Hindlimb muscle (tissue), 1 donor: ENCODE measurements around the gene SULT2B1. TPM values are rescaled to one million over a fixed set of nuclear protein-coding genes. Genes with fewer than 3 reads are reported as not detected.
"Not testable (repeated sequence)": the region's sequence is repeated elsewhere in the genome, so short reads cannot be mapped to it uniquely, and the experiment has no call there.

ENCODE experiments used
- DNase-seq: peaks from one replicate; pipeline ENCODE4 v3.0.0-alpha.2; 2013
- polyA plus RNA-seq: library from polyadenylated mRNA; unstranded; fragments of 120-200 nt; gene quantifications from one replicate; pipeline ENCODE4 v1.2.1, GENCODE V29; 2013; ENCODE audit not compliant: insufficient read length

SULT2B1 gene
- polyA plus RNA-seq, 1 donor = 0.32 TPM

DNA sequence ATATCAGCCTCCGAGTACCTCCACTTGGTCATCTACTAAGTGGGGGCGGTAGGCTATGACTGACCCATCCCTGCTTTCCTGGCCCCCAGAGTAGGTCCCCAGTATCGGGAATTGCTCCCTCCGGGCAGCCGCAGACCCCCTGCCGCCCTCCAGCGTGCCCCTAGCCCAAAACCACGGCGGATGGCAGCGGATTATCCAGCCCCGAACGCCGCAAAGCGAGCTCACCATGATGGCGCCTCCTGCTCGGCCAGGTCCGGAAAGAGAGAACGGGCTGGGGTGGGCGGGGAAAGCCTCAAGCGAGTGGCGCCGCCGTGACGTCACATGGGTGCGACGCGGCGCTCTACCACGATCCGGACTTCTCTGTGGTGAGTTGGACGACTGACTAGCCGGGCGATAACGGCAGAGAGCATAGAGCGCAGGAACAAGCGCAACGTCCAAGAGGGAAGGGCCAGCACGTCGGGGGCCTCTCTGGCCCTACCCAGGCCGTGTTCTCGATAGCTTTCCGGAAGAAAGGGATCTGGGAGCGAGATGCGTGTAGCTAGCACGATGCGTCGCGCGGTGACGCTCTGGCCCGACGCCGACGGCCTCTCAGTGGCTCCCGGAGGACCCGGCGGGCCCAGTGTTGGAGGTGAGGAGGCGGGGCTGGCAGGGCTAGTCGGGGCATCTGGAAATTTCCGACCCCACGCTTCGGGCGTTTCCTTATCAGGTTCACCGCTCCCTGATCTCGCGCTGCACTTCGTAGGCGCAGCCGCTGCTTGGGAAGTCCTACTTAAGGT, 67.1 kb downstream of the SULT2B1 start, which contains the start of the genes RPL18 and SPHK2:
TSS of gene RPL18 (minus strand) at position 263 of the 776 bp plus-strand sequence. CDS start at position 228, 35 bp downstream.
TSS of gene SPHK2 (plus strand) at position 591 of the 776 bp plus-strand sequence. CDS start 1,009 bp downstream, outside the sequence.
- peak; percentile 99 for DNase-seq

DNA sequence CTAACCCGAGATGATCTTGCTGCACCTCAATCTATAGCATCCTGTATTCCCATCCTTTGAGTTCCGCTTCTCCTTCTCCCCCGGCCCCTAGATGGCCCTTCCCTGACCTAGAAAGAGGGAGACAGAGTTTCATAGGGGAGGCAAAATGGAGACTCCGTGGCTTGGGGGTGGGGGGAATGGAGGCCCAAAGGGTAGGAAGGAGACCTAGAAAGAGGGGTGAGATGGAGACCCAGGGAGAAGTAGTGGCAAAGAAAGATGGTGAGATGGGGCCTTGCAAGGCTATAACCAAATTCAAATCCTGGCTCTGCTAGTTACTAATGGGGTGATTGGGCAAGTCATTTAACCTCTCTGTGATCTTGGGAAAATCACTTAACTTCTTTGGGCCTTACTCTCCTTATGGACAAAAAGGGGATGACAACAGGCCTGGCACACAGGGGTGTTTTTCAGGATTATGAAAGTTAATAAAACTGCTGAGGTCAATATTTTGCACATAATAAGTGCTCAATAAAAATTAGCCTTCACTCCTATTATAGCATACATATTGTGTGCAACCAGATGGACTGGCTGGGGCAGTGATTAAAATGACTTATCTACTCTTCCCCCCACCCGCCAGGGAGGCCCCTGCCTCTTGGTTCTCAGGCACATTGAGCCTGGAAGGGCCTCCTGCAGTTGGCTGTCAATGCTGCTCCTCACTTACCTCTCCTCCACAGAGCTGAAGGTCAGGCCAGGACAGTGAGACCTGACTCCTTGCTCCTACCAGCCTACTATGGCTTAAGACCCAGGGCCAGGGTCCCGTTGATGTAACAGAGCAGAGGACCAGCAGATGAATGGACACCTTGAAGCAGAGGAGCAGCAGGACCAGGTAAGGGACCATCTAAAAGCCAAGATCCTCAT, 68.0 kb downstream of the SULT2B1 start:
- DNase-seq = no peak

DNA sequence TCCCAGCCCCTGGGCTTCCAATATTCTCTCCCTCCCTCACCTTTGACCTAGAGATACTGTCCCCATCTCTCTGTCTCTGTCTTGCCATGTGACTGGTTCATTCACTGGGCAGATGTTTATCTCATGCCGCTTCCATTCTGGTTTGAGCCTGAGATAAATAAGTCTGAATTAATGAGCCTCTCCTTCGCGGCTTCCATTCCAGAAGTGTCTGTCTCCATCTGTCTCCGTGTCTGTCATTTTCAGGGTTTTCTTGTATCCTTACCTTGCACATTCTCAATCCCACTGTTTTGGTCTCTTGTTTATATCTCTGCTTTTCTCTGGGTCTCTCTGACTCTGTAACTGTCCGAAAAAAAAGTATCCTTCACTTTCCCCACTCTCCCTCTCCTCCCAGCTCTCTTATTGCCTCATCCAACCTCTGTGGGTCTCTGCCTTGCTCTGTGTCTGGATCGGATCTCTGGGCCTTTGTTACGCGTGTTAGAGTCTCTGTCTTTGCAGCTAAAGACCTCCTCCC, 71.6 kb downstream of the SULT2B1 start:
- DNase-seq = no peak

DNA sequence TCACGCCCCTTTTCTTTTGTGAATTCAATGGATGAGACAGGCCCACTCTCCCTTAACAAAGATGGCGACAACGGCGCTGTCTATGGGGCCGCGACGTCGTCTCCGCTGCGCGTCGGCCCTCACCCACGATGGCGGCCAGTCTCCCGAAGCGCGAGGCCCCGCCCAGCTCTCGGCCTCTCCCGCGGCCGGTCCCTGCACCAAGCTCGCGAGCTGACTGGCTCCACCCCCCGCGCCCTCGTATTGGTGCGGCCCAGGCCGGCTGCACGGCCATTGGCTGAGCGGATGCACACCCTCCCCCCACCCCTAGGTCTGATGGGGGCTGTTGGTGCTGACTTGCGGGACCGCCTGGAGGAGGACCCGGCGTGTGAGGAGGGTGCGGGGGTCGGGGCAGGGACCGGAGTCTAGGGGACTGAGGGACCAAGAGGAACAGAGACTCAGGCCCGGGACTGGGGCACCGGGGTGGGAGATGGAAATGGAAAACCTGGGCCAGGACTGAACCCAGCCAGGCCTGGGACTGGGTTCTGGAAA, 72.2 kb downstream of the SULT2B1 start:
- peak; percentile 98 for DNase-seq

DNA sequence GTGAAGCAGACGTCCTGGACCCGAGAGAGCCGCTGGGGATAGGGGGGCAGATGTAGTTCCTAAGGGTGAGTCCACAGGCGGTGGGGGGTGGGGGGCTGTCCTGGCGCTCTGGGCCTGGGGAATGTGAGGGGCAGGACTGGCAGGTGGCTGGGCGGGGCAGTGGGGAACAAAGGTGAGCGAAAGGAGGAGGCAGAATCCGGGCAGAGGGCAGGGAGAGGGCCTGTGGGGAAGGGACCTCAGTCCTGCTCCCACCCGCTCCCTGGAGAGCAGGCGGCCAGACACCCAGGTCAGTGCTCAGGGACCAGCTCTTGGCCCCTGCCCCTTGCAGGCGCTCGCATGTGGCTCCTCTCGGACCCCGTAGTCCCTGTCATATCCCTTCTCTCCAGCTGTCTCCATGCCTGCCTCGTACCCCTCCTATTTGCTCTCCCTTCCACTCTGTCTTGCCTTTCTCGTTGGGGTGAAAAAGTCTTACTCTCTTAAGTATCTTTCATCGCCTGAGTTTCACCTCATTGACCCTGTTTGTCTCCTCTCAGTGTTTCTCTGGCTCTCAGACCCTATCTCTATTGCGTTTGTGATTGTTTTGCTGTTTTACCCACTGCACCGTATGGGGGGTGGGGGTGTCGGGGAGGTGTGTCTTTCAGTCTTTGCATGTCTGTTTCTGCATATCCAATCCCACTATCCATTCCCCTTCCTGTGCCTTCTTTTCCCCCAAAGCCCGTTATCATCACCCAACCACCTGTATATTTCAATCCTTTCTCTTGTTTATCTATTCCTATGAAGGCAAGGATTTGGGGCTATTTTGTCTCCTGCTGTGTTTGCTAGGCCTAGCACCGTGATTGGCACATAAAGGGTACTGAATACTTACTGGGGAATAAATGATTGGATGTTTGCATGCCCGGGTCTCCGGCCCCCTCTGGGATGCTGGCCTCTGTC, 73.1 kb downstream of the SULT2B1 start:
- DNase-seq = no peak

DNA sequence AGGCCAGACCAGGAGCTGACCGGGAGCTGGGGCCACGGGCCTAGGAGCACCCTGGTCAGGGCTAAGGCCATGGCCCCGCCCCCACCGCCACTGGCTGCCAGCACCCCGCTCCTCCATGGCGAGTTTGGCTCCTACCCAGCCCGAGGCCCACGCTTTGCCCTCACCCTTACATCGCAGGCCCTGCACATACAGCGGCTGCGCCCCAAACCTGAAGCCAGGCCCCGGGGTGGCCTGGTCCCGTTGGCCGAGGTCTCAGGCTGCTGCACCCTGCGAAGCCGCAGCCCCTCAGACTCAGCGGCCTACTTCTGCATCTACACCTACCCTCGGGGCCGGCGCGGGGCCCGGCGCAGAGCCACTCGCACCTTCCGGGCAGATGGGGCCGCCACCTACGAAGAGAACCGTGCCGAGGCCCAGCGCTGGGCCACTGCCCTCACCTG, 73.9 kb downstream of the SULT2B1 start:
- no peak for DNase-seq

DNA sequence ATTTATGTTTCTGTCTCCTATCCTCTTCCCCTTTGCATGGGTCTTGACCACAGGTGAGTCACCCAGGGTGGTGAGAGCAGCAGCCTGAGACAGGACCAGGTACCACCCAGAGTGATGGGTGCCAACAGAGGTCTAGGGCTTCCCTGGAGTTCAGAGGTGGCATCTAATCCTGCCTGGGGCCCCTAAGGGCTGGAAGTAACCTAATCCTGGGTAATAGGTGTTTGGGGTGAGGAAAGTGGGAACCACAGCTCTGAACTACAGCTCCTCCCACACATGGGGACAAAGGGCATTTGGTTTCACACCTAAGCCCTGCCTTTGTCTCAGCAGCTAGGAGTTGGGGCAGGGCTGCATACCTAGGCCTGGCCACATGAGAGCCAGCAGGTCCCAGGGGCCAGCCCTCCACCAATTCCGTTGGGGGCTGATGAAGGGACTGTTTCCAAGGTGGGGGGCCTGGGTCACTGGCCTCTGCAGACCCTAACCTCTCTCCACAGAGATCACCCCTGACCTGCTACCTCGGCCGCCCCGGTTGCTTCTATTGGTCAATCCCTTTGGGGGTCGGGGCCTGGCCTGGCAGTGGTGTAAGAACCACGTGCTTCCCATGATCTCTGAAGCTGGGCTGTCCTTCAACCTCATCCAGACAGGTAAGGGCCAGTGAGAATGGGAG, 75.4 kb downstream of the SULT2B1 start:
- no peak for DNase-seq

DNA sequence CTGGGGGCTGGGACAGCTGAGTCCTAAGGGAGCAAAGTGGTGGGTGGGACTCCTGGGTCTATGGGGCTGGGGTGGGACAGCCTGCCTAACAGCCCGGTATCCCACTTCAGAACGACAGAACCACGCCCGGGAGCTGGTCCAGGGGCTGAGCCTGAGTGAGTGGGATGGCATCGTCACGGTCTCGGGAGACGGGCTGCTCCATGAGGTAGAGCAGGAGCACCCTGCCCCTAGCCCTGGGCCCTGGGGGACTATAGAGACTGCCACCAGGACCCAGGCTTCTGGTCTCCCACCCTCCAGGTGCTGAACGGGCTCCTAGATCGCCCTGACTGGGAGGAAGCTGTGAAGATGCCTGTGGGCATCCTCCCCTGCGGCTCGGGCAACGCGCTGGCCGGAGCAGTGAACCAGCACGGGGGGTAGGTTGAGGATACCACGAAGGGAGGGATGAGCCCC, 75.9 kb downstream of the SULT2B1 start:
- DNase-seq = no peak

DNA sequence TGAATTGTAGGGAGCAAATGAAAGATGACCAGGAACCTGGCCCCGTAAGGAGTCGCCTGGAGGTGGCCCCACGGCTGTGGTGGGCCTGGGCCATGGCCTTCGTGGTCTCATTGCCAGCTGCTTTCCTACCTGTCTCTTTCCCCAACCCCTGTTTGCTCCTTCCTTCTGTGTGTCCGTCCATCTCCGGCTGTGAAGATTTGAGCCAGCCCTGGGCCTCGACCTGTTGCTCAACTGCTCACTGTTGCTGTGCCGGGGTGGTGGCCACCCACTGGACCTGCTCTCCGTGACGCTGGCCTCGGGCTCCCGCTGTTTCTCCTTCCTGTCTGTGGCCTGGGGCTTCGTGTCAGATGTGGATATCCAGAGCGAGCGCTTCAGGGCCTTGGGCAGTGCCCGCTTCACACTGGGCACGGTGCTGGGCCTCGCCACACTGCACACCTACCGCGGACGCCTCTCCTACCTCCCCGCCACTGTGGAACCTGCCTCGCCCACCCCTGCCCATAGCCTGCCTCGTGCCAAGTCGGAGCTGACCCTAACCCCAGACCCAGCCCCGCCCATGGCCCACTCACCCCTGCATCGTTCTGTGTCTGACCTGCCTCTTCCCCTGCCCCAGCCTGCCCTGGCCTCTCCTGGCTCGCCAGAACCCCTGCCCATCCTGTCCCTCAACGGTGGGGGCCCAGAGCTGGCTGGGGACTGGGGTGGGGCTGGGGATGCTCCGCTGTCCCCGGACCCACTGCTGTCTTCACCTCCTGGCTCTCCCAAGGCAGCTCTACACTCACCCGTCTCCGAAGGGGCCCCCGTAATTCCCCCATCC, 76.7 kb downstream of the SULT2B1 start:
- no peak for DNase-seq

DNA sequence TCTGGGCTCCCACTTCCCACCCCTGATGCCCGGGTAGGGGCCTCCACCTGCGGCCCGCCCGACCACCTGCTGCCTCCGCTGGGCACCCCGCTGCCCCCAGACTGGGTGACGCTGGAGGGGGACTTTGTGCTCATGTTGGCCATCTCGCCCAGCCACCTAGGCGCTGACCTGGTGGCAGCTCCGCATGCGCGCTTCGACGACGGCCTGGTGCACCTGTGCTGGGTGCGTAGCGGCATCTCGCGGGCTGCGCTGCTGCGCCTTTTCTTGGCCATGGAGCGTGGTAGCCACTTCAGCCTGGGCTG, 77.3 kb downstream of the SULT2B1 start:
- no peak for DNase-seq

DNA sequence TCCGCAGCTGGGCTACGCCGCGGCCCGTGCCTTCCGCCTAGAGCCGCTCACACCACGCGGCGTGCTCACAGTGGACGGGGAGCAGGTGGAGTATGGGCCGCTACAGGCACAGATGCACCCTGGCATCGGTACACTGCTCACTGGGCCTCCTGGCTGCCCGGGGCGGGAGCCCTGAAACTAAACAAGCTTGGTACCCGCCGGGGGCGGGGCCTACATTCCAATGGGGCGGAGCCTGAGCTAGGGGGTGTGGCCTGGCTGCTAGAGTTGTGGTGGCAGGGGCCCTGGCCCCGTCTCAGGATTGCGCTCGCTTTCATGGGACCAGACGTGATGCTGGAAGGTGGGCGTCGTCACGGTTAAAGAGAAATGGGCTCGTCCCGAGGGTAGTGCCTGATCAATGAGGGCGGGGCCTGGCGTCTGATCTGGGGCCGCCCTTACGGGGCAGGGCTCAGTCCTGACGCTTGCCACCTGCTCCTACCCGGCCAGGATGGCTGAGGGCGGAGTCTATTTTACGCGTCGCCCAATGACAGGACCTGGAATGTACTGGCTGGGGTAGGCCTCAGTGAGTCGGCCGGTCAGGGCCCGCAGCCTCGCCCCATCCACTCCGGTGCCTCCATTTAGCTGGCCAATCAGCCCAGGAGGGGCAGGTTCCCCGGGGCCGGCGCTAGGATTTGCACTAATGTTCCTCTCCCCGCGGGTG, 77.8 kb downstream of the SULT2B1 start:
- DNase-seq = no peak

DNA sequence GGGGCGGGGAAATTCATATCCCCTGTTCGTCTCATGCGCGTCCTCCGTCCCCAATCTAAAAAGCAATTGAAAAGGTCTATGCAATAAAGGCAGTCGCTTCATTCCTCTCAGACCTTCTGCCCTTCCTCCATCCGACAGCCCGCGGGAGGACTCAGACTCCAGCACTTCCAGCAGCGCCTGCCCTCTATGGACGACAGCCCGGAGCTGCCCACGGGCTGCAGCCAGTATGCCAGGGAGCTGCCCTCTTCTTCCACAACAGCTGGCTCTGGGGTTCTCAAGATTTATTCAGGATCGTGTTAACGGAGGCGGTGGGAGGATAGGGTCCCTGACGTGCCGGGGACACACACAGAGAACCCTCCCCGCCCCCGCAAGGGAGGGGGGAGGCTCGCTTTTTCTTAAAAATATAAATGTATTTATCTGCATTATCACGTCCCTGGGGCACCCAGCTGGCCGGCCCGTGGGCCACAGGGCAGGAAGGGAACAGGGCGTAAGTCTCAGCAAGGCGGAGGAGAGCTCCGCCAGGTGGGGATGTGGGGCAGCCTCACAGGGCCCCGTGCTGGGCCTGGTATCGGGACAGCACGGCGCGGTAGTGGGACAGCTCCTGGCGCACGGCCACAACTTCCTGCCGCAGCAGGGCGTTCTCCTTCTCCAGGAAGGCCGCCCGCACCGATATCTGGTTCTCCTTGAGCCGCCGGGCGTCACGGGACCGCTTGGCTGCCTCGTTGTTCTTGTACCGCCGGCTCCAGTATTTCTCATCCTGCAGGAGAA, 78.5 kb downstream of the SULT2B1 start:
- no peak for DNase-seq

DNA sequence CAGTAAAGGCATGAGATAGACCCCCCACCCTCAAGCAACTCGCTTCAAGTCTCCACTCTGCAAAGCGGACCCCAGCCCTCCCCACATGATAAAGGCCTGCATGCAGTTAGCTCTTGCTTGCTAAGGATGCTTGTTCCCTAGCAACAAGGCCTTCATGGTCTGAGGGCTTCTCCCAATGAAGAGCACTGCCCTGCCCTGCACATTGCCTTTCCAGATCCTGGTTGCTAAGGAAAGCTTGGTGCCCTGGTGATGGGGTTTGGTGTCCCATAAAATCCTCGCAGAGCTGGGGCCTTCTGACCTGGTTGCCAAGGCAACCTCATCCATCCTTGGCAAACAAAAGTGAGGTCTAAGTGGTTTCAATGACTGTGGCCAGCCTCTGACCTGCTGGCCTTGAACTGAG, 79.3 kb downstream of the SULT2B1 start:
- DNase-seq = no peak

DNA sequence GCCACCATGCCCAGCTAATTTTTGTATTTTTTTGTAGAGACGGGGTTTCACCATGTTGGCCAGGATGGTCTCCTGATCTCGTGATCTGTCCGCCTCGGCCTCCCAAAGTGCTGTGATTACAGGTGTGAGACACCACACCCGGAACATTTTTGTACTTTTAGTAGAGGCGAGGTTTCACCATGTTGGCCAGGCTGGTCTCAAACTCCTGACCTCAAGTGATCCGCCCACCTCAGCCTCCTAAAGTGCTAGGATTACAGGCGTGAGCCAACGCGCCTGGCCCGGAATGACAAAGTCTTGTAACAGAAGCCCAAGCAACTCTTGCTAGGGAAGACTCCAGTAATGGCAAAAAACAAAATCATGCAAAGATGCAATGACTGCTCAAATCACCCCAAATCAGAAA, 80.3 kb downstream of the SULT2B1 start:
- DNase-seq = not testable (repeated sequence)

DNA sequence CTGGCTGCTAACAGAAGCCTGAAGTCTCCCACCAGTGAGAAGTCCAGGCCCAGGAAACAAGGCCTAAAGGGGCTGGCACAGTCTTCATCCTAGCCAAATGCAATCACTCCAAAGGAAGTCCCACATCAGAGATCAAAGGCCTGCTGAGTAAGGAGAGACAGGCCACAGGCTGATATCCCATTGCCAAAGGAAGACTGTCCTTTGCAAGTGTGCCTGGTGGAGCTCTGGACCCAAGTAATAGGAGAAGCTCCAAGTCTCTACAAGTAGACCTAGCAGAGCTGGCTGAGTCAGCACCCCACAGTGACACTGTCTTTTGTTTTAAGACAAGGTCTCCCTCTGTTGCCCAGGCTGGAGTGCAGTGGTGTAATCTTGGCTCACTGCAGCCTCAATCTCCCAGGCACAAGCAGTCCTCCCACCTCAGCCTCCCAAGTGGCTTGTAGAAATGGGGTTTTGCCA, 80.7 kb downstream of the SULT2B1 start:
- DNase-seq = no peak

DNA sequence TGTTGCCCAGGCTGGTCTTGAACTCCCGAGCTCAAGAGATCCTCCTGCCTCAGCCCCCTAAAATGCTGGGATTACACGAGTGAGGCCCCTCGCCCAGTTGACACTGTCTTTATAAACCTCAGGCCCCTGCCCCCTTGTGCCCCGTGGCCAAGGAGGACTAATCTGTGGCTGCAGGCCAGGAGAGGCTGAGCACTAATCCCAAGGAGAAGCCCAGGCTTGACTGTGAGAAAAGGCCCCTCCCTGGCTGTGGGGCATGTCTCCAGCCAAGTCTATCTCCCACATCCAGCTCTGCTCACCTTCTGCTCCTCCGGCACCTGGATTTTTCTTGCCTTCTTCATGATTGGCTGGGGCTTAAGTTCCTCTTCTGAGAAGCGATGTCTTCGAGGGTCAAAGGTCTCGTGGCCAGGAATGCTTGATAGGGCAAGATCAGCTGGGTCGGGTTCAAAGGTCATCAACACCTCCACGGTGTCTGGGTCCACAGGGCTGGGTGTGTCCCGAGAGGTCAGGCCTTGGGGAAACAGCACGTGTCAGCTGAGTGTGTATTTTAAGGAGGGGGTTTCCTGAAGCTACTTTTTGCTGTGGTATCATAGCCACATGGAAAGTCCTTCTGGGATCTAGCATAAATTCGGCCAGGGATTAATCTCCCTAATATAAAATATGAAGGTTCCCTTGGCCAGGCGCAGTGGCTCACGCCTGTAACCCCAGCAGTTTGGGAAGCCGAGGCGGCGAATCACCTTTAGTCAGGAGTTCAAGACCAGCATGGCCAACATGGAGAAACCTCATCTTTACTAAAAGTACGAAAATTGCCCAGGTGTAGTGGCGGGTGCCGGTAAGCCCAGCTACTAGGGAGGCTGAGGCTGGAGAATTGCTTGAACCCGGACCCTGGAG, 81.4 kb downstream of the SULT2B1 start:
- no peak for DNase-seq

DNA sequence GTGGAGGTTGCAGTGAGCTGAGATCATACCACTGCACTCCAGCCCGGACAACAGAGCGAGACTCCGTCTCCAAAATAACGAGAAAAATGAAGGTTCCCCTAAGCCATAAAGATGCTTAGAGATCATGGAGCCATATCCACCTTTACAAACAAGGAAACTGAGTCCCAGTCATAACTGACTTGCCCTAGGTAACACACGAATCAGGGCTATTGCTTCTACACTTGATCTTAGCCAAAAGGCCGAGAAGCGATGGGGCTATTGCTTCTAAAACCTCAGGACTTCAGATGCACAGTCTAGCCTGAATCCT, 82.0 kb downstream of the SULT2B1 start:
- no peak for DNase-seq
